AG10803 (cell line): Measurements from ENCODE around the gene GLT6D1.

Experiments
- DNase-seq: peaks from one replicate; pipeline ENCODE4 v3.0.0; 2010; ENCODE audit warnings: low read depth
- H3K4me3 ChIP-seq: 2 replicates; pipeline ENCODE4 v1.5.1; 2011; ENCODE audit warnings: mild to moderate bottlenecking, low read length, control low read depth
- CTCF ChIP-seq: conservative IDR thresholded peaks from 2 replicates; pipeline ENCODE4 v1.5.1; 2011; ENCODE audit warnings: mild to moderate bottlenecking, low read length, control low read depth, inconsistent platforms

Gene GLT6D1

GRCh38 chr9:135639196-135639595, at the start of gene GLT6D1:
GLT6D1 (minus strand) TSS chr9:135639540; CDS start chr9:135639187, 353 bp downstream.
- TF ChIP-seq CTCF, result no peak
- no peak within 1 kb of the TSS for H3K4me3 ChIP-seq
- DNase-seq, result no peak

GRCh38 chr9:135689011-135689410, 49.7 kb upstream of the GLT6D1 start:
- DNase-seq, result no peak
- TF ChIP-seq CTCF, result no peak
- no peak overlapping the region for H3K4me3 ChIP-seq

GRCh38 chr9:135687216-135687615, 47.9 kb upstream of the GLT6D1 start:
- no peak for TF ChIP-seq CTCF
- H3K4me3 ChIP-seq, result no peak overlapping the region
- DNase-seq, result no peak

GRCh38 chr9:135684691-135685090, 45.4 kb upstream of the GLT6D1 start:
- DNase-seq, result no peak
- no peak overlapping the region for H3K4me3 ChIP-seq
- no peak for TF ChIP-seq CTCF

GRCh38 chr9:135683401-135684034, 44.2 kb upstream of the GLT6D1 start:
- TF ChIP-seq CTCF, result no peak
- H3K4me3 ChIP-seq, result no peak overlapping the region
- no peak for DNase-seq

GRCh38 chr9:135681161-135681560, 41.8 kb upstream of the GLT6D1 start:
- no peak overlapping the region for H3K4me3 ChIP-seq
- TF ChIP-seq CTCF, result no peak
- DNase-seq, result no peak

- H3K4me3 ChIP-seq, result no peak overlapping the region
- no peak for DNase-seq
- TF ChIP-seq CTCF, result no peak
Measured at GRCh38 chr9:135680056-135680455, 40.7 kb upstream of the GLT6D1 start.
